Activated effector memory CD4-positive, alpha-beta T cell treated with Interleukin-2 at 50 U/mL for 16 hours (primary cell): Measurements from ENCODE around the gene TBXA2R.
A peak's percentile ranks its signal among the peaks of the same experiment; 100 is the strongest.

Experiments
- DNase-seq: peaks from one replicate; pipeline ENCODE4 v3.0.0-alpha.2; 2020

TBXA2R gene

GRCh38 chr19:3550947-3551791, 55.5 kb downstream of the TBXA2R start:
- DNase-seq = no peak

GRCh38 chr19:3549816-3550215, 56.9 kb downstream of the TBXA2R start:
- no peak for DNase-seq

- no peak for DNase-seq
Measured at GRCh38 chr19:3548606-3549005, 58.1 kb downstream of the TBXA2R start.

- DNase-seq = no peak
Measured at GRCh38 chr19:3547767-3548282, 58.9 kb downstream of the TBXA2R start.

GRCh38 chr19:3547301-3547731, 59.4 kb downstream of the TBXA2R start:
- no peak for DNase-seq

GRCh38 chr19:3546119-3546518, 60.6 kb downstream of the TBXA2R start:
- no peak for DNase-seq

- no peak for DNase-seq
Measured at GRCh38 chr19:3545669-3546034, 61.0 kb downstream of the TBXA2R start.

- peak; percentile 64 for DNase-seq
Measured at GRCh38 chr19:3544742-3545668, 61.7 kb downstream of the TBXA2R start.
